Hippocampal formation (tissue), 2 donors: ENCODE data around the gene TELO2.
"Not testable (repeated sequence)": the region's sequence is repeated elsewhere in the genome, so short reads cannot be mapped to it uniquely, and the experiment has no call there.

Source experiments
- DNase-seq, 2 donors: peaks; one replicate each; lab custom pipeline; 2025; lab: John Stamatoyannopoulos, UW

Gene TELO2

GRCh38 chr16:1457489-1458245 is 35.5 kb upstream of the TELO2 start:
- DNase-seq = no peak

GRCh38 chr16:1458336-1458976 is 34.7 kb upstream of the TELO2 start:
- no peak for DNase-seq

- DNase-seq = no peak
Measured at GRCh38 chr16:1458977-1459341, 34.2 kb upstream of the TELO2 start.

- no peak for DNase-seq
Measured at GRCh38 chr16:1459967-1460366, 33.2 kb upstream of the TELO2 start.

GRCh38 chr16:1460602-1461138 is 32.5 kb upstream of the TELO2 start:
- no peak for DNase-seq

GRCh38 chr16:1461146-1461545 is 32.0 kb upstream of the TELO2 start:
- DNase-seq = no peak

- DNase-seq = no peak
Measured at GRCh38 chr16:1464196-1464893, 28.8 kb upstream of the TELO2 start.

- DNase-seq = no peak
Measured at GRCh38 chr16:1464894-1465566, 28.1 kb upstream of the TELO2 start.

- DNase-seq = no peak
Measured at GRCh38 chr16:1465567-1465915, 27.6 kb upstream of the TELO2 start.

- no peak for DNase-seq
Measured at GRCh38 chr16:1466054-1466453, 27.1 kb upstream of the TELO2 start.

GRCh38 chr16:1466968-1467521 is 26.1 kb upstream of the TELO2 start:
- no peak for DNase-seq

GRCh38 chr16:1468426-1468810 is 24.7 kb upstream of the TELO2 start:
- DNase-seq = no peak

- DNase-seq = not testable (repeated sequence)
Measured at GRCh38 chr16:1469141-1469540, 24.0 kb upstream of the TELO2 start.

GRCh38 chr16:1469693-1470201 is 23.4 kb upstream of the TELO2 start:
- DNase-seq = no peak

- no peak for DNase-seq
Measured at GRCh38 chr16:1470481-1471251, 22.5 kb upstream of the TELO2 start.

- no peak for DNase-seq
Measured at GRCh38 chr16:1471569-1472194, 21.5 kb upstream of the TELO2 start.

- no peak for DNase-seq
Measured at GRCh38 chr16:1472974-1473373, 20.2 kb upstream of the TELO2 start.

- no peak for DNase-seq
Measured at GRCh38 chr16:1474082-1474795, 18.9 kb upstream of the TELO2 start.

GRCh38 chr16:1474796-1475551 is 18.2 kb upstream of the TELO2 start, which contains the start of gene CLCN7:
CLCN7 (minus strand) TSS chr16:1475028; CDS start chr16:1474974, 54 bp downstream.
- peak; percentile 67 to 80 for DNase-seq
